SIG-M5 treated with dmso at 0.1 percent for 504 hours (cell line): Measurements from ENCODE around the gene NEU3.

Source experiments
- DNase-seq: peaks from one replicate; lab custom pipeline; 2025; ENCODE audit not compliant: unreplicated experiment; lab: John Stamatoyannopoulos, UW

The NEU3 gene

DNA sequence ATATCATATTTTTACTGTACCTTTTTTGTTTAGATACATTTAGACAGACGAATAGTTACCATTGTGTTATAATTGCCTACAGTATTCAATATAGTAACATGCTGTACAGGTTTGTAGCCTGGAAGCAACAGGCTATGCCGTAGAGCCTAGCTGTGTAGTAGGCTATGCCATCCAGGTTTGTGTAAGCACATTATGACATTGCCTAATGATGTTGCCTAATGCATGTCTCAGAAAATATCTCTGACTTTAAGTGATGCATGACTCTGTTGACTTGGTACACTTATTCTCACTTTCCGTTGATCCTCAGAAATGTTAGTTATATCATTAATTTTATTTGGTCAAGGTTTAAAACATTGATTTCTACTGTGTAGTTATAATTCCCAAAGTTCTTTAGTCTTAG lies 68.1 kb downstream of the NEU3 start:
- no peak for DNase-seq

DNA sequence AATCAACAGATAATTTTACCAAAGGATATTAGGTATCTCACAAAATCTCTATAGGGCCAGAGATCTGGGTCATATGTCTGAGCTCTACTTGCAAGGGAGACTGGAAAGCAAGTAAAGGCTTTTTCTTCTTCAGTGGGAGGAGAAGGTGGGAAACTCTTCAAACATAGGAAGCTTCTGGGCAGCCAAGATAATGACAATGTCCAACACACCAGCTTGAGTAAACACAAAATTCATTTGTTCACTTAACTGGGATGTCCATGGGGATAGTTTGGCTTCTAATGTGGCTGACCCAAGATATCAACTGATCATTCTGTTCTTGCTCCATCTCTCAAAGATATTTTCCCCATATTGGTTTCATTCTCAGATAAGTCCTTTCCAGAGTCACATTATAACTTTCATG lies 70.6 kb downstream of the NEU3 start:
- no peak for DNase-seq

DNA sequence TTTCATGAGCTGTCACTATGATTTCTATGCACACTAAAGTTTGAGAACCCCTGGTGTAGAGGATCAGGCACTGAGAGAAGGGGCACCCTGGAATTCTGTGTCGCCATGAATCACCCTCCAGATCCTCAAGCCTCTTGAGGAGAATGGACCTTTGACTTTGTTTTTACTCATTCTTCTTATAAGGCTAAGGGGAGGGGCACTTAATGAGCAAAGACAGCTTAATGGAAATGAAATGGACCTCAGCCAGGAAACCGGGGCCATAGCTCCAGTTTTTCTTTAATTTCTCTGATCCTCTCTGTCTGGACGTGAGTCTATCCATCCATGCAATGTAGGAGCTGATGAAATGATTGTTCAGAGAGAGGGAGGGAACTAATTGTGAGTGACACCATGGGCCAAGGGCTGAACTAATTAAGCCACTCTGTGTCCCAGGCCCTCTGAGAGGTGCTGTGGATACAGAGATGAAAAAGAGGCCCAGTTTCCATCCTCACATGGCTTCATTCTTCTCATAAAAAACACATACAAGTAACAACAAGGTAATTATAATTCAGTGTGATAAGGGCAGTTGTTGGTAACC lies 75.1 kb downstream of the NEU3 start:
- DNase-seq, result no peak

DNA sequence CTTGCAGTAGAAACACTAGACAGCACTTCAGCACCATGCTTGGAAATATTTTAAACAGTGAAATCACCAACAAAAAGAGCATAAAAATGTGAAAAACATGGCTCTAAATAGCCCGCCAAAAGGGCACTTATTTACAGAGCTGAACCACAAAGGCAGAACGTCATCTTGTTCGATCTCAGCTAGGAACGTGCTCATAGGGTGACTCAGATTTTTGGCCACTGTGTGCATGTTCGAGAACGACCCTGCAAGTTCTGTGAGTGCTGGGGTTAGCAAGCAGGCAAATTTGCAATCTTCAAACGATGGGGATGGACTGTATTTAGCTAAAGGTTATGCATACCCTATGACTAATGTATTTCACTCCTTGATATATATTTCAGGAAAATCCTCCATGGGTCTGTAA lies 77.3 kb downstream of the NEU3 start:
- no peak for DNase-seq
